Pons (tissue), 1 donor: ENCODE data around the gene TUBGCP6.
"Not testable (repeated sequence)": the region's sequence is repeated elsewhere in the genome, so short reads cannot be mapped to it uniquely, and the experiment has no call there.

Experiments used
- DNase-seq: peaks from one replicate; pipeline ENCODE4 v3.0.0-alpha.2; 2016; ENCODE audit warnings: low spot score

Gene TUBGCP6

GRCh38 chr22:50209893-50210292 lies 34.9 kb downstream of the TUBGCP6 start:
- DNase-seq = peak; percentile 56

GRCh38 chr22:50208939-50209892 lies 35.6 kb downstream of the TUBGCP6 start:
- no peak for DNase-seq

- no peak for DNase-seq
Observed at GRCh38 chr22:50208430-50208938, 36.3 kb downstream of the TUBGCP6 start.

- no peak for DNase-seq
Observed at GRCh38 chr22:50207383-50208140, 37.3 kb downstream of the TUBGCP6 start.

- DNase-seq = no peak
Observed at GRCh38 chr22:50206599-50206998, 38.2 kb downstream of the TUBGCP6 start.

GRCh38 chr22:50205781-50206569 lies 38.8 kb downstream of the TUBGCP6 start:
- DNase-seq = no peak

- not testable (repeated sequence) for DNase-seq
Observed at GRCh38 chr22:50204998-50205397, 39.8 kb downstream of the TUBGCP6 start.

GRCh38 chr22:50204571-50204970 lies 40.3 kb downstream of the TUBGCP6 start:
- DNase-seq = no peak

- no peak for DNase-seq
Observed at GRCh38 chr22:50203288-50203687, 41.5 kb downstream of the TUBGCP6 start.

- DNase-seq = no peak
Observed at GRCh38 chr22:50202130-50202666, 42.6 kb downstream of the TUBGCP6 start.

- no peak for DNase-seq
Observed at GRCh38 chr22:50201191-50202129, 43.4 kb downstream of the TUBGCP6 start.

- DNase-seq = peak; percentile 79
Observed at GRCh38 chr22:50200461-50201190, 44.2 kb downstream of the TUBGCP6 start, which contains the start of gene SELENOO. SELENOO (plus strand) TSS chr22:50201011; CDS start chr22:50201037, 26 bp downstream.

GRCh38 chr22:50199829-50200460 lies 44.9 kb downstream of the TUBGCP6 start:
- DNase-seq = no peak

- DNase-seq = no peak
Observed at GRCh38 chr22:50199251-50199721, 45.5 kb downstream of the TUBGCP6 start.

GRCh38 chr22:50198624-50199017 lies 46.2 kb downstream of the TUBGCP6 start:
- no peak for DNase-seq

GRCh38 chr22:50197856-50198623 lies 46.8 kb downstream of the TUBGCP6 start:
- DNase-seq = no peak

- DNase-seq = no peak
Observed at GRCh38 chr22:50197000-50197800, 47.6 kb downstream of the TUBGCP6 start.
